Measurements from ENCODE around the gene WDR33. TPM values are rescaled to one million over a fixed set of nuclear protein-coding genes. Genes with fewer than 3 reads are reported as not detected.

Gene WDR33
- total RNA-seq, 1 experiment from 2014 or later: 29.1 TPM

DNA sequence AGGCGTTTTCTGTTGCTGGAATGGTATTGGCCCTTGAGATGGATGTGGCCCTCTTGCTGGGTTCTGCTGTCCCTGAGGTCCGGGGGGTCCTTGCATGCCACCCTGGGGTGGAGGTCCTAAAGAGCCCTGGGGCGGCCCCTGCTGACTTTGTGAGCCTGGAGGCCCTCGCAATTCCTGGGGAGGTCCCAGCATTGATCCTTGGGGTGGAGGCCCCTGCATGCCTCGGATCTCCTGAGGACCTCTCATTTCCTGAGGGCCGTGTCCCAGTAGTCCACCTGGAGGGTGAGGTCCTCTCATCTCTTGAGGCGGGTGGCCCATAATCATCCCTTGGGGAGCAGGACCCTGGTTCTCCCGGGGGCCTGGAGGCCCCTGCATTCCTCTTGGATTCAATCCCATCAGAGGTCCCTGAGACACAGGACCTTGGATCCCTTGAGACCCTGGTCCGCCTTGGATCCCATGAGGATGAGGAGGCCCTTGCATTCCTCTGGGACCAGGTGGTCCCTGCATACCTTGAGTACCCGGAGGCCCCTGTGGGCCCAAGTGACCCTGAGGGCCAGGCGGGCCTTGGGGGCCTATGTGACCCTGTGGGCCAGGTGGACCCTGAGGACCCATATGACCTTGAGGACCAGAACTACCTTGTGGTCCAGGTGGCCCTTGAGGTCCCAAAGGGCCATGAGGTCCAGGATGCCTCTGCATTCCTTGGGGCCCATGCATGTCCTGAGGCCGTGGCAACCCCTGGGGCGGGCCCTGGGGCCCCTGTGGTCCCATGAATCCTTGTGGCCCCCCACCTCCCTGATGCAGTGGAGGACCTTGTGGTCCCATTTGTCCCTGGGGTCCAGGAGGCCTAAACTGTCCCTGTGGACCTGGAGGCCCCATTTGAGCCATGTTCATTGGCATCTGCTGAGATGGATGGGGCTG lies 91.4 kb downstream of the WDR33 start:
- DNase-seq (ENCODE audit: low spot score): no peak

DNA sequence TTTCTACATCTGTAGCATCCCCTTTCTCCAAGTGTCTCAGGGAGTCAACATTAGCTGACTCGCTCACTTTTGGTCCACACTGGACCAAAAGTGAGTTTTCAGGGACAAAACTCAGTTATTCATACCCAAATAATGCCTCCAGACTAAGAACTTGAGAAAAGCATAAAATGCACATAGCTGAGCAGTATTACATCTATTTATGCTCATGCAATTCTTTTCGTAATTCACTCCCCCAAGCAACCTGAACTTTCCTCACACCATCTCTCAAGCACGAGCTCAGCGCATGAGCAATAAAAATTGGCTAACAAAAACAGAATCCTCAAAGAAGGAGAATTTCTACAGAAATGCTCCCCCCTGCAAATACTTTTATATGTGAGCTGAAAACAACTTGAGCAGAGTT lies 92.7 kb downstream of the WDR33 start:
- DNase-seq (ENCODE audit: low spot score): no peak

DNA sequence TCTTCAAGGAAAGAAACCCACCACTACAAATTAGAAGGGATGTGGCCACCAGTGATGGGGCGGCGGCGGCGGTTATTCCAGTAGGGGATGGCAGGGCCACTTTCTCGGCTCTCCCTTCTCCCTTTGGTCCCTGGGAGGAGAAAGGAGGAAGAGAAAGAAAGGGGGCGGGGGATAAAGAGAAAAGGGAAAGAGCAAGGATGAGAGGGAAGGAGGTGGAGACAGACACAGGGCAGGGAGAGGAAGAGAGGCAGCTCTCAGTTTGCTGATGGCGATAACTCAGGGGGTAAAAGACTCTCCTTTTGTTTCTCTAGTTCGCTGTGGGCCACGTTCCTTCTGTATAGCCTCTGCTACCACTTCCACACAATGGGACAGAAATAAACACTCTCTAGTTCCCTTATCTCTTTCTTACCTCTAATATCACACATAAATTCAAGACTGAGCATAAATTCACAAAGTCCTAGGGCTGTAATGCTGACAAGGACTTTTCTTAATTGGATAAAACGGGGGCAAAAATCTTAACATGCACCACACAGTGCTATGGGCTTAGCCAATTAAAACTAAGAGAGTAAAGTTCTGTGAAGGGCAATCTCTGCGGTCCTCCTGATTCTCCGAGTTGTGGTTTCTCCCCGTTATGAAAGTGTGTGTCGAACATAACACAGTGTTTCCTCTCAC lies 95.1 kb downstream of the WDR33 start:
- no peak for DNase-seq (ENCODE audit: low spot score)

DNA sequence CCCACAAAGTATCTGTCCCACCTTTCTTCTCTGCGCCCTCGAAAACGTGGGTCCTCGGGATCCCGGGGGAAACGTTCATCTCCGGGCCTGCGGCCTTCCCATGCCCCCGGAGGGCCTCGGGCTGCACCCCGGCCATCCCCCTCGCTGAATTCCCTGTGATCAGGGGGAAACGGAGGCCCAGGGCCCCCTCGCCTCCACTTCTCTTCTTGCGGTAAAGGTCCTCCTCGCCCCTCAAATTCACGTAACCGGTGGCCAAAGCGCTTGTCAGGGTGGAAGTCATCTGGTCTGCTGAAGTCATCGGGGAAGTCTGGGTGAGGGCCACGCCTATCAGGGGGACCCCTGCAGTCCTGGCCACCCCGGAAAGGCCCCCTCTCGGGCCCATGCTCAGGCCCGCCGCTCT lies 97.4 kb downstream of the WDR33 start:
- DNase-seq (ENCODE audit: low spot score): no peak

DNA sequence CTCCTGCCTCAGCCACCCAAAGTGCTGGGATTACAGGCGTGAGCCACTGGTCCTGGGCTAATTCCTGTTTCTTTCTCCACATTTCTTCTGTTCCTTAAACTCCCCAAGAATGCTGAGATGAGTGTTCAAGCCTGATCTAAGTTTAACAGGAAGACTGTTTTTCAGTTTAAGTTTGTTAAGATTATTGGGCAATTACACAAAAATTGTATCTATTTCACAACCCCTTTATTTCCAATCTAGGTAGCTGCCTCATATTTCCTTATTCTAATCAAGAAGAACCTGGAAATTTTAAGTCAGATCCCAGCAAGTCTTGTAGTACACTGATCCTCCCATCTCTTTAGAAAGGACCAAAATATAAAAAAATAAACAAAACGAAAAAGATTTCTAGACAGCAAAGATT lies 98.0 kb downstream of the WDR33 start:
- DNase-seq (ENCODE audit: low spot score): no peak

DNA sequence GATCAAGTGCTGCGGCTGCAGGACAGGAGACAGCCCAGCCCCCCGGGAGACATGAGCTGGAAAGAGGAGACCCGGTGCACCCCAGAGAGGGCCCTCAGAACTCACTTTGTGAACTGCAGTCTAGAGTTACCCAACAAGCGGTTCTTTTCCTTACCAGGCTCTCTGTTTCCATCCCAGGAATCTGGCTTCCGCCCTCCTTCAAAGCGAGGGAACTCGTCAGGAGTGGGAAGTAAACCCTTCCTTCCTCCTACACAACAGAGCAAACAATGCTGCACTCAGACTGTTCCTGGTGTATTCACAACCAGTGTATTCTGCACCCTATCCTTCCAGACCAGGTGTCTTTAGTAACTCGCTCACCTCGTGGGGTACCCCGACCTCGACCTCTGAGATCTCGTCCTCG lies 101.6 kb downstream of the WDR33 start:
- no peak for DNase-seq (ENCODE audit: low spot score)

DNA sequence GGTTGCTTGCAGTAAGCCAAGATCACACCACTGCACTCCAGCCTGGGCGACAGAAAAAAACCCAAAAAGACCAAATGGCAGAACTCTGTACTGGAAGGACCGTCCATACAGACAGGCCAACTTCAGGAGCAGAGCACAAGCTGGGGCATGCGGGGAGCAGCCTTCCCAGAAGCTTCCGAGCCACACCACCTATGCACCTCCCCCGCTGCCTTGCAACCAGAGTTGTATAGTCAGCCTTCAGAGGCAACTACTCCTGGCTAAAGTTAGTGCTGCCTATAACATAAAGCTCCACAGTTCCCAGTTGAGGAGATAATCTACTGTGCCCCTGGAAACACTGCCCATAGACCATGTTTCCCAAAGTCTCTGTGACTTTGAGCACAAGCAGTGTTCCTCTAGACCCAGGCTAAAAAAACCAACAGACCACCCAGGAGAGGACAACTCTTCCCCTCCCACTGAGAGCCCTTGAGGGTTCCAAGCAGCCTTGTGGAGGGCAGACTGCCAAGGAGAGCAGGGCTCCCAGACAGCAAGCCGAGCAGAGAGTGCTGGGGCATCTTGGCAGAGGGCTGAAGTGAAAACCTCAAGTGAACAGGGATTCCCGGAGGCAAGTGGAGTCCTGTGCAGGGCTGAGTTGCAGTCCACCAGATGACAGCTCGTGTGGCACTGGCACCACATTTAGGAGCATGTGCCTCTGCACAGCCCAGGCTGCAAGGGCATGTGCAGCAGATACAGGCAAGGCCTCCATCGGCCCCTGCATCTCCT lies 102.9 kb downstream of the WDR33 start:
- no peak for DNase-seq (ENCODE audit: low spot score)

DNA sequence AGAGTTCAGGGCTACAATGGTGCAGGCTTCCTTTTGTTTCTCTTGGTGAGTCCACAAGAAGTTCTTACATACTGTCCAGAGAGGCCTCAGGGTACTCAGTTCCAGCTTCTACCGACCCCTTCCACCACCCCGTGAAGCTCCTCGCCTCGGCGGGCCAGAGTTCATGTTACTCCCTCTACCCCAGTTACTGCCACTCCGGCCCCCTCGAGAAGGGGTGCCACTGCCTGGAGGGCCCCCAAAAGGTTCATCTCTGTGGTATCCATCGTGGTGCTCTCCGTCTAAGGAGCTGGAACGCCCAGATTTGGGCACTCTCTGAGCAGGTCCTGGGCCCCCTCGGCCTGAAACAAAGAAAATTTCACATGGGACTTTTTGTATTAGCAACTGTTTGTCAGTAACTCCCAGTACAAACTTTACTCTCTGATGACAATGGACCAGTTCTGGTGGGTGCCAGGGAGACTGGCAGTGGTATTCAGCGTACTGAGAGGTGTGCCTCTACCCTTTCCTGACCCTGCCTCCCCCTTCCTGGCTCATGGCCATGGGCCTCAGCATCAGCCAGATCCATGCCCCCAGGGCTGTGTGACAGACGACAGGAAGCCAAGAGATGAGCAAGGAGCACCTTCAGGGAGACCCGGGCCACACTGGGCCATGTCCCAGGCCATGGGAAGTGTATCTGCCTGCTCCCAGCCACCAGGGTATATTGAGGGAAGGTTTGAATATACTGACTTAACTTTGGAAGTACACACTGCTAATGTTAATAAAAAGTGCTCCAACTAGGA lies 104.6 kb downstream of the WDR33 start:
- DNase-seq (ENCODE audit: low spot score): no peak

DNA sequence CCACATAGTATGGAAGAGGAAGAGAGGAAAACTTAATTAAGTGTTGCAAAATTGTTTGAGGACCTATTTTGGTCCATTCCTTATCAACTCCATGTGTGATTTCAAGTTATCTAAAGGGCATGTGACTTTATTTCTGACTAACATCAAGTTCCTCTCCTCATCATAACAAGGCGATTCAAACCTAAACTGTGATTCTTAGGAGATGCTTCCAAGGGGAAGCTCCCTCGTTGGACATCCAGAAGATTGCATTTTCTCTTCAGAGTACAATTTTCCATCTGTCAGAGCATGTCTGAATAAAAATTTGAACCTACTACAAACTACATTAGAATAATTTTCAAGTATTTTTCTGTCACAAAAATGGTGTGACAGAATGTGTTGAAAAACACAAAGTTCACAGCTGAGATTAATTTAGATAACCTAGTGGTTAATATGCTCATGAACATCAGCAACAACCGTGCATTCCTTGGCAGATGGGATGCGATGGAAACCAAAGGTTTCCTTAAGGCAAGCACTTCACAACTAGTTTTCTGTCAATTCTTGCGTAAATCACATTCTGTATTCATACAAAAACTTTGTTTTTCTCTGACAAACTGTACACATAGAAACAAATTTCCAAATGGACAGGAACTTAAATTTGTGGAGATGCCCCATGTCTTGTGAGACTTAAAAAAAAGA lies 105.4 kb downstream of the WDR33 start:
- DNase-seq (ENCODE audit: low spot score): no peak

DNA sequence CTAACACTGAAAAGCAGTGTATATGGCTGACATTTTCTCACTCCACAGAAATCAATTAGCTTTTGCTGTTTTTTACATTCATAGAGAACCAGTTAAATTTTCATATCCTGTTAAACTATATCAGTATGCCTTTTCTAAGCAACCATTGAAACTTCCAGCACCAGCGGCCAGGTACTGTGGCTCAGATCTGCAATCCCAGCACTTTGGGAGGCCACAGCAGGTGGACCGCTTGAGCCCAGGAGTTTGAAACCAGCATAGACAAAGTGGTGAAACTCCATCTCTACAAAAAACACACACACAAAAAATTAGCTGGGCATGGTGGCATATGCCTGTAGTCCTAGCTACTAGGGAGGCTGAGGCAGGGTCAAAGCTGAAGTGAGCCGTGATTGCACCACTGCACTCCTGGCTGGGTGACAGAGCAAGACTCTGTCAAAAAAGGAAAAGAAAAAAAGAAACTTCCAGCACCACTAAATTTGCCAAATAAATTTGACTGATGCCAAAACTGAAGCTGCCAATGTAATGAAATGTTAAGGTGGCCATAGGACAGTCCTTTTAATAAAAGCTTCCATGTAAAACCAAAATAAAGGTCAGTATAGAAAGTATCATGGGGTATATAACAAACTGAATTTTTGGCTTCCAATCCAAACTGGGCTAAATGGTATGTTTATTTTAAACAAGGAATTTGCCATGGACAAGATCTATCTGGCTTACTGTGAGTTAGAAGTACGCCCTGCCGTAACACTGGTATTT lies 106.2 kb downstream of the WDR33 start:
- no peak for DNase-seq (ENCODE audit: low spot score)

DNA sequence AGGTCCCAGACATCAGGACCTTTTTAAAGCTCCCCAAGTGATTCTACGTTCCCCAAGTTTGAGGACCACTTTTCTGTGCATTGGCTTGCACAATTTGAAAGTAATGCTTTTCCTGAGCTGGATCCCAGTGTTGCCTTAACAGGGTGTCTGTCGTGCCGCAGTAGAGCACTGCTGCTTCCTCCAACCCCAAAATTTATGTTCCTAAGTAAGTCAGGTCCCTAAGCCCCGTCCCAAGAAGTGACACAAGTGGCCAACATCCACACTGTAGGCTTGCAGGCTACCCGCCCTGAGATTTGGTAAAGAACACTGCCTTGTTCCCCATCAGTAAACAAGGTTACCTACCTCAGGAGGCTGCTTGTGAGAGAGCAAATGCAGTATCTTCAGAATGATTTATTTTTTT lies 107.7 kb downstream of the WDR33 start:
- no peak for DNase-seq (ENCODE audit: low spot score)

DNA sequence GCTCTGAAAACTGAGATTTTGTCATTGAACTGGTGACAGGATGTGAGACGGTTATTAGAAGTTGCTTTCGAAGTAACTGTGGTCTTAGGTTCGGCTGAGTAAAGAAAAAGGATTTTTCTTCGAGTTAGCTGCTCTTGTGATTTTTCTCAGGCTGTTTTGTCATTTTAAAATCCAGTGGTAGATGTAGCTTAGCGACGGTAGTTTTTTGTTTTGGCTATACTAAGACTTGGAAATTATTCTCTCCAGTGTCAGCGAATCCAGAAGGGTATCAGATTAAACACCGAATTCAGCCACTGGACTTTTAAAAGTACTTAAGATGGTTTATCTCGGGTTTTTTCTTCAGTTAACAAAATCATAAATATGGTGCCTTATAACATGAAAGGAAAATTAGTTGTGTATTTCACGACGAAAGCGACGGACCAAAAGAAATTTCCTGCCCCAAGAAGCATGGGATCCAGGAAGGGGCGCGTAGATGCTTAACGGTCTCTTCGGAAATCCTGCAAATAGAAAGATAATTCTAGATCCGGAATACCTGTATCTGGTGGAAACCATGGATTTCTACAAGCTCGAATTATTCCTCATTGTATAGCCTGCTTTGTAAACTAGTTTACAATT lies 108.5 kb downstream of the WDR33 start:
- DNase-seq (ENCODE audit: low spot score): no peak

DNA sequence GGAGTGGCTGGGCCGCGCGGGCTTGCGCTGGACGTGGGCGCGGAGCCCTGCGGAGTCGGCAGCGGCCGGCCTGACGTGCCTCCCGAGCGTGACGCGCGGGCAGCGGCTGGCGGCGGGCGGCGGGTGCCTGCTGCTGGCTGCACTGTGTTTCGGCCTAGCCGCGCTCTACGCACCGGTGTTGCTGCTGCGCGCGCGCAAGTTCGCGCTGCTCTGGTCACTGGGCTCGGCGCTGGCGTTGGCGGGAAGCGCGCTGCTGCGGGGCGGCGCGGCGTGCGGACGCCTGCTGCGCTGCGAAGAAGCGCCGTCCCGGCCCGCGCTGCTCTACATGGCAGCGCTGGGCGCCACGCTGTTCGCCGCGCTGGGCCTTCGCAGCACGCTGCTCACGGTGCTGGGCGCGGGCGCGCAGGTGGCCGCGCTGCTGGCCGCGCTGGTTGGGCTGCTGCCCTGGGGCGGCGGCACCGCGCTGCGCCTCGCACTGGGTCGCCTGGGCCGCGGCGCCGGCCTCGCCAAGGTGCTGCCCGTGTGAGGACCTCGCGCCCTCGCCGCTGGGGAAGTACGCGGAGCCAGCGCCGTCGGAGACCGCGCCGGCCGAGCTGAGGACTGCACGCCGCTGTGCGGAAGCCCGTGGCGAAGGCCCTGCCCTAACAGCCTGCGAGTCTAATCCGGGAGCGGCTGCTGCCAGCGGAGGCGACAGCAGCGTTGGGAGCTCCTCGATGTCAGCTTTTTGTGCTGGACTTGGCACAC lies 109.1 kb downstream of the WDR33 start:
- DNase-seq (ENCODE audit: low spot score): no peak

DNA sequence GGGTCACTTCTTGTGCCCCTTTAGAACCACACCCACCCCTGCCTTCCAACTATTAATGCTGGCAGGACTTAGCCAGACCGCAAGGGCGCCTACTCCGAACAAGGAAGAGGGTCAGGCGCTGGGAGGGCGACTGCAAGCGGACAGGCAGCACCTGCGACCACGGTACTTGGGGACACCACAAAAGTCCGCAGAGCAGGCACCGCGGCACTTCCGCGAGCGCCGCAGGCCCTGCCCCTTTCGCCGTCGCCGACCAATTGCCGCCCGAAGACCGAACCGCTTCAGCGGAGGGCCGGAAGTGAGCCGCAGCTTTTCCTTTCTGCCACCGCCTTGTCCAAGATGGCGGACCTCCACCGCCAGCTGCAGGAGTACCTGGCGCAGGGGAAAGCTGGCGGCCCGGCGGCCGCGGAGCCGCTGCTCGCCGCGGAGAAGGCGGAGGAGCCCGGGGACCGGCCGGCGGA lies 109.7 kb downstream of the WDR33 start, which contains the start of gene SFT2D3:
Gene SFT2D3, plus strand, starts transcription at position 305 of the 458 bp plus-strand sequence. Its CDS starts 32 bp downstream, at position 337.
- peak; percentile 86 for DNase-seq (ENCODE audit: low spot score)

DNA sequence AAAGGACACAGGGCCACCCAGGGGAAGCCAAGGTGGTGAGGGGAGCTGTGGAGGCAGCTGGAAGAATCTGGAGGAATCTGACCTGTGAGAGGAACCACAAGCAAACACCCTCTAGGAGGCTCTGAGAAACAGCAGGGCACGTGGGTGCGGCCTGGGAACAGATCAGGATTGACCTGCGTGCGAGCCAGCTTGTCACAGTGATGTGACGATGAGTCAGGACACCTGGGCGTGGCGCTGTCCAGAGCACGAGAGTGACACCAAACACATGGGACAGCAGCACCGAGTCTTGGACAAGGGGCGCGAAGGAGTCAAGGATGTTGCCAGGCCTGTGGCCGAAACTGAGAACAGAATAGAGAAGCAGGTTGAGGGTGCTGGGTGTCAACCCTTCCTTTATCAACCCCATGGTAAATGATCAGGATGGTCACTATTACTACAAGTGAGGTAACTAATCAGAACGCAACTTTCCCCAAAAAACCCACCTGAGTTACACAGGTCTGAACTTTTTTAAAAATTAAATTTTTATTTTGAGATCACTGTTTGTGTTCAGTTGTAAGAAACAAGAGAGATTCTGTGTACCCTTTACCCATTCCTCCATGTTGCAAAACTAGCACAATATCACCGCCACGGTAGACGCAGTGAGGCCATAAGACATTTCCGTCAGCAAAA lies 110.3 kb downstream of the WDR33 start:
- DNase-seq (ENCODE audit: low spot score): peak; percentile 57

DNA sequence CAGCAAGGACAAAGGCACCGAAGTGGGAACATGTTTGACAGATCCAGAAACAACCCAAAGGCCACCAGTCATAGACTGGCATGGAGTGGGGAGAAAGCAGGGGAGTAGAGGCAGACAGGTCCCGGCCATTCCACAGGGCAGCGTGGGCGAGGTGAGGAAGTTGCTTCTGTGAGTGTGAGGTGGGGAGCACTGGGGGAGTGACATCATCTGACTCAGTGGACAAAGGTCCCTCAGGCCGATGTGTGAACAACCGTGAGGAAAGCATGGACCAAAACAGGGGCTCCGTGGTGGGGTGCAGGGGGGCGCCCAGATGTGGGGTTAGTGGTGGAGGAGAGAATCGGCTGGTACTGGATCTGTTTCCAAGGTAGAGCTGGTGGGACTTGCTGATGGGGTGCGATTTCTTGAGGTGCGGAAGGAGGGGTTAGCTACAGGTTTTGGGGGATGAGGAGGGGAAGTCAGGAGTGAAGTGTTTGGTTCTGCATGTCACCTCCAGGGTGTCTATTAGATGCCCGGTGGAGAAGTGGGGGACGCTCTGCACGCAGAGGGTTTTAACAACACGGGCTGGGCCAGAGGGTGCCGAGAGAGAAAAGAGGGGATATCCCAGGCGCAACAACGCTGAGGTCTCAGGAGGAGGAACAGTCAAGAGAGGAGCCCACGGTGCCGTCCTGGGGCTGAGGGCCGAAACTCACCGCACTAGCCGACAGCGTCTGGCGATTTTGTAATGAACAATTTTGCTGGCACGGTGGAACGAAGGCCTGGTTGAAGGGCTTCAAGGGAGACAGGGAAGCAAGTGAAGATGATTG lies 112.2 kb downstream of the WDR33 start:
- no peak for DNase-seq (ENCODE audit: low spot score)

DNA sequence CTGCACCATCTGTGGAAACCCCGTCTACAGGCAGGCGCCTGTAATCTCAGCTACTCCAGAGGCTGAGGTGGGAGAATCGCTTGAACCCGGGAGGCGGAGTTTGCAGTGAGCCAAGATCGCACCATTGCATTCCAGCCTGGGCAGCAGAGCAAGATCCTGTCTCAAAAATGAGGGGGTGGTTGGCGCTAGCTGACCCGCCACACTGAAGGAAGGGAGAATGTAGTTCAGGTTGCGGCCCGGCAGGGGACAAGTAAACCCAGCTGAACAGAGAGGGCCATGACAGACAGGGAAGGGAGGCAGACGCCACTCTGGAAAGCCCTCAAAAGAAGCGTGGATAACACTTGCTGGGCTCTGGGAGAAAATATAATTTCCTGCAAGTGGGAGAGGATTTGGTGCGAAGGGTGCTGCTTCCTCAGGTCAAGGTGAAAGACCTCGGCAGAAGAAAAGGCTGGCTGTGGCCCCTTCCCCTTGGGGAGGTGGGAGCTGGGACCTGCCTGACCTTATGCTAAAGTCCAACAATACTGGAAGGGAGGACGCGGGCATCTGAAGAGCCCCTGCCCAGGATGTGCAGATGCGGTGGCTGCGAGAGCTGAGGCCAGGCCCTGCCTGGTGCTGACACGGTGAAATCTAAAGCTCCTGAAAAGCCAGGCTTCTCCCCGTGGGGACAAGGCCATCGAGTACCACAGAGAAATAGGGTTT lies 113.3 kb downstream of the WDR33 start:
- no peak for DNase-seq (ENCODE audit: low spot score)
